CD4-positive, alpha-beta memory T cell (primary cell): ENCODE measurements around the gene SMIM22. TPM values are rescaled to one million over a fixed set of nuclear protein-coding genes. Genes with fewer than 3 reads are reported as not detected.

ENCODE experiments used
- CTCF ChIA-PET: fragments of 350-600 bp; sonication (Branson Sonifier 250); formaldehyde crosslinking; loops from one replicate; lab custom pipeline; 2021; ENCODE audit warnings: inconsistent platforms; ENCODE audit not compliant: partially characterized antibody; lab: Charles Lee
- POLR2A ChIA-PET: fragments of 350-600 bp; sonication (Branson Sonifier 250); formaldehyde crosslinking; loops from one replicate; lab custom pipeline; 2021; ENCODE audit not compliant: partially characterized antibody; lab: Charles Lee
- DNase-seq, 5 donors: peaks; one replicate each; pipeline versions ENCODE4 v3.0.0 to v3.0.0-alpha.2; 2020 to 2022; ENCODE audit warnings: mixed read lengths in 1 of 5
- H3K27ac ChIP-seq: one replicate; pipeline ENCODE4 v1.7.0; 2013; ENCODE audit warnings: low read depth, low read length
- H3K27me3 ChIP-seq: 2 replicates; pipeline ENCODE4 v1.7.0; 2013; ENCODE audit warnings: mild to moderate bottlenecking, low read length, moderate library complexity; ENCODE audit not compliant: insufficient read depth
- H3K36me3 ChIP-seq: 2 replicates; pipeline ENCODE4 v1.7.0; 2013; ENCODE audit warnings: mild to moderate bottlenecking, low read length, moderate library complexity; ENCODE audit not compliant: insufficient read depth
- H3K4me1 ChIP-seq: 2 replicates; pipeline ENCODE4 v1.7.0; 2013; ENCODE audit warnings: mild to moderate bottlenecking, low read length, moderate library complexity; ENCODE audit not compliant: insufficient read depth
- H3K4me3 ChIP-seq, 2 donors: one replicate each; pipeline ENCODE4 v1.7.0; 2013; ENCODE audit warnings: low read length in 2 of 2, mild to moderate bottlenecking in 1 of 2
- H3K9me3 ChIP-seq, 2 donors: one replicate each; pipeline ENCODE4 v1.7.0; 2013; ENCODE audit warnings: low read length in 2 of 2, control low read depth in 1 of 2; ENCODE audit not compliant: control insufficient read depth in 1 of 2
- H3K27ac Mint-ChIP-seq, 7 donors: one replicate each; pipeline ENCODE4 v1.8.0; 2020 to 2021; ENCODE audit warnings: mixed read lengths in 7 of 7, mild to moderate bottlenecking in 6 of 7, inconsistent platforms in 3 of 7, moderate library complexity in 3 of 7
- H3K27me3 Mint-ChIP-seq, 2 donors: one replicate each; pipeline ENCODE4 v1.8.0; 2020 to 2021; ENCODE audit warnings: mixed read lengths in 2 of 2
- H3K36me3 Mint-ChIP-seq, 2 donors: one replicate each; pipeline ENCODE4 v1.8.0; 2020 to 2021; ENCODE audit warnings: mixed read lengths in 2 of 2, inconsistent platforms in 1 of 2, mild to moderate bottlenecking in 1 of 2
- H3K4me1 Mint-ChIP-seq, 4 donors: one replicate each; pipeline ENCODE4 v1.8.0; 2020 to 2021; ENCODE audit warnings: mixed read lengths in 4 of 4, mild to moderate bottlenecking in 1 of 4
- H3K4me3 Mint-ChIP-seq, 8 donors: one replicate each; pipeline ENCODE4 v1.8.0; 2020 to 2021; ENCODE audit warnings: mixed read lengths in 8 of 8, mild to moderate bottlenecking in 7 of 8, moderate library complexity in 6 of 8, inconsistent platforms in 3 of 8
- H3K9me3 Mint-ChIP-seq, 8 donors: one replicate each; pipeline ENCODE4 v1.8.0; 2020 to 2021; ENCODE audit warnings: mixed read lengths in 8 of 8, mild to moderate bottlenecking in 5 of 8, inconsistent platforms in 3 of 8, moderate library complexity in 1 of 8
- intact Hi-C: fragments of 100-400 bp; cut with micrococcal nuclease; formaldehyde crosslinking; loops from one replicate; pipeline ENCODE4 v1.15.1; 2023
- polyA plus RNA-seq, 2 donors: library from polyadenylated mRNA; unstranded; fragments of 300-500 nt; fragmentation: Illumina TruSeq; gene quantifications; one replicate each; pipeline ENCODE4 v1.2.3, GENCODE V29; 2021
- total RNA-seq, 2 experiments: library from RNA; stranded (reverse); gene quantifications; one replicate each; pipeline ENCODE4 v1.2.3, GENCODE V29; 2021

Gene SMIM22
- total RNA-seq: not detected
- not detected for polyA plus RNA-seq

- Histone ChIP-seq H3K4me1 (no peaks in the 10 kb centered on the region), H3K4me3 (no peak within 1 kb of the TSS), H3K27me3 (no peaks in the 10 kb centered on the region), H3K9me3 (no peaks in the 10 kb centered on the region), H3K27ac (no peak within 1 kb of the TSS), H3K36me3 (no peaks in the 10 kb centered on the region)
- intact Hi-C loops: no loop called here
- Mint-ChIP-seq H3K4me1 (peaks cover 0 to 1% (median 0%) of the 10 kb centered on the region in 4 donors), H3K36me3 (no peaks in the 10 kb centered on the region), H3K9me3 (no peaks in the 10 kb centered on the region), H3K4me3 (no peak within 1 kb of the TSS), H3K27ac (no peak within 1 kb of the TSS), H3K27me3 (peaks cover 0 to 2% of the 10 kb centered on the region in 2 donors)
- ChIA-PET CTCF (no interaction called here), POLR2A (no interaction called here)
- no peak for DNase-seq
These were observed at the start of gene SMIM22 for GRCh38 chr16:4795181-4795827. SMIM22 (plus strand) TSS chr16:4795369; CDS start chr16:4795735, 366 bp downstream.

DNA sequence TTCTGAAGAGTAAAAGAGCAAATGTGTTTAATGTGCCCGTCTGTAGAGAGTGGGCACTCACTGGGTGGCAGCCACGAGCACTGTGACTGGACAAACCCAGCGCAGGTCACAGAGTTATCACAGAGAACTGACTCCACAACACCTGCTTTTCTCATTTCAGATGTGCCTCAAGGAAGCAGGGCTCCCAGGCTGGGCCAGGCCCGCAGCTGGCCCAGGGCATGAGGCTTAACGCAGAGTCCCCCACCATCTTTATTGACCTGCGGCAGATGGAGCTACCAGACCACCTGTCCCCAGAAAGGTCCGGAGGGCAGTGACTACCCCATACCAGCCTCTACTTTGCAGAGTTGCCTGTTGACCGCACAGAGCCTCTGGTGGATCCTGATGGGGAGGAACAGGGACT lies 49.0 kb upstream of the SMIM22 start:
- Histone ChIP-seq H3K36me3 (peaks cover 5% of the 10 kb centered on the region), H3K27ac (no peak overlapping the region), H3K9me3 (no peaks in the 10 kb centered on the region), H3K4me1 (no peaks in the 10 kb centered on the region), H3K4me3 (no peak overlapping the region), H3K27me3 (no peaks in the 10 kb centered on the region)
- CTCF ChIA-PET: no interaction called here
- peaks cover 5 to 30% (median 16%) of the 10 kb centered on the region in 4 donors for H3K4me1 Mint-ChIP-seq
- H3K27ac Mint-ChIP-seq: no peak overlapping the region
- intact Hi-C loops: no loop called here
- POLR2A ChIA-PET: interaction anchor here (2.2 kb wide), 1 partner anchor 11 kb away, joined by 9 read pairs; the partner anchor contains the start of genes ANKS3 and DNAAF8
- H3K4me3 Mint-ChIP-seq: no peak overlapping the region
- peaks cover 4 to 5% of the 10 kb centered on the region in 2 donors for H3K36me3 Mint-ChIP-seq
- H3K27me3 Mint-ChIP-seq: peaks cover 0 to 3% of the 10 kb centered on the region in 2 donors
- H3K9me3 Mint-ChIP-seq: no peaks in the 10 kb centered on the region
- DNase-seq: no peak

GRCh38 chr16:4746991-4747574 lies 48.1 kb upstream of the SMIM22 start:
- H3K9me3 ChIP-seq: no peaks in the 10 kb centered on the region
- Mint-ChIP-seq H3K4me1 (peaks cover 5 to 30% (median 16%) of the 10 kb centered on the region in 4 donors), H3K27me3 (peaks cover 0 to 3% of the 10 kb centered on the region in 2 donors), H3K27ac (no peak overlapping the region), H3K4me3 (no peak overlapping the region), H3K9me3 (no peaks in the 10 kb centered on the region), H3K36me3 (peaks cover 8 to 10% of the 10 kb centered on the region in 2 donors)
- intact Hi-C loops: no loop called here
- ChIA-PET POLR2A (interaction anchor here (1.0 to 1.4 kb wide), 4 partner anchors 11 to 20 kb away, joined by 3 to 6 read pairs (median 3); partner anchors contain the start of genes ANKS3, DNAAF8 and ZNF500), CTCF (no interaction called here)
- no peak for DNase-seq
- H3K4me1 ChIP-seq: no peaks in the 10 kb centered on the region
- H3K27me3 ChIP-seq: no peaks in the 10 kb centered on the region
- no peak overlapping the region for H3K27ac ChIP-seq
- no peak overlapping the region for H3K4me3 ChIP-seq
- H3K36me3 ChIP-seq: peaks cover 13% of the 10 kb centered on the region

GRCh38 chr16:4747906-4748681 lies 47.1 kb upstream of the SMIM22 start:
- Mint-ChIP-seq H3K4me3 (peak overlapping the region in 2 of 8 donors; percentile 22 to 63), H3K36me3 (peaks cover 10 to 15% of the 10 kb centered on the region in 2 donors)
- DNase-seq: no peak

GRCh38 chr16:4748682-4749411 lies 46.3 kb upstream of the SMIM22 start:
- Mint-ChIP-seq H3K4me3 (peak overlapping the region in 1 of 8 donors; percentile 13), H3K9me3 (no peaks in the 10 kb centered on the region), H3K27me3 (no peaks in the 10 kb centered on the region), H3K4me1 (peaks cover 1 to 19% (median 8%) of the 10 kb centered on the region in 4 donors), H3K27ac (peak overlapping the region in 5 of 7 donors; percentile 32 to 78 (median 43)), H3K36me3 (peaks cover 14 to 21% of the 10 kb centered on the region in 2 donors)
- intact Hi-C loops: no loop called here
- Histone ChIP-seq H3K9me3 (no peaks in the 10 kb centered on the region), H3K4me1 (no peaks in the 10 kb centered on the region), H3K4me3 (no peak overlapping the region), H3K27me3 (no peaks in the 10 kb centered on the region), H3K27ac (no peak overlapping the region), H3K36me3 (peaks cover 26% of the 10 kb centered on the region)
- ChIA-PET CTCF (interaction anchor here (0.7 kb wide), 1 partner anchor 18 kb away, joined by 3 read pairs; no protein-coding TSS in a partner anchor), POLR2A (interaction anchor here (1.3 kb wide), 1 partner anchor 13 kb away, joined by 3 read pairs; no protein-coding TSS in a partner anchor)
- no peak for DNase-seq

More at GRCh38 chr16:4747906-4748681, 47.1 kb upstream of the SMIM22 start:
- Histone ChIP-seq H3K9me3 (no peaks in the 10 kb centered on the region), H3K36me3 (peaks cover 20% of the 10 kb centered on the region), H3K4me3 (no peak overlapping the region), H3K27me3 (no peaks in the 10 kb centered on the region), H3K4me1 (no peaks in the 10 kb centered on the region), H3K27ac (no peak overlapping the region)
- intact Hi-C loops: no loop called here
- Mint-ChIP-seq H3K4me1 (peaks cover 5 to 25% (median 13%) of the 10 kb centered on the region in 4 donors), H3K27me3 (peaks cover 0 to 2% of the 10 kb centered on the region in 2 donors), H3K27ac (peak overlapping the region in 6 of 7 donors; percentile 15 to 82 (median 56)), H3K9me3 (no peaks in the 10 kb centered on the region)
- POLR2A ChIA-PET: interaction anchor here (1.0 to 1.4 kb wide), 4 partner anchors 12 to 19 kb away, joined by 3 to 6 read pairs (median 3); partner anchors contain the start of genes ANKS3, DNAAF8 and ZNF500
- CTCF ChIA-PET: interaction anchor here (0.7 kb wide), 1 partner anchor 19 kb away, joined by 3 read pairs; no protein-coding TSS in a partner anchor

DNA sequence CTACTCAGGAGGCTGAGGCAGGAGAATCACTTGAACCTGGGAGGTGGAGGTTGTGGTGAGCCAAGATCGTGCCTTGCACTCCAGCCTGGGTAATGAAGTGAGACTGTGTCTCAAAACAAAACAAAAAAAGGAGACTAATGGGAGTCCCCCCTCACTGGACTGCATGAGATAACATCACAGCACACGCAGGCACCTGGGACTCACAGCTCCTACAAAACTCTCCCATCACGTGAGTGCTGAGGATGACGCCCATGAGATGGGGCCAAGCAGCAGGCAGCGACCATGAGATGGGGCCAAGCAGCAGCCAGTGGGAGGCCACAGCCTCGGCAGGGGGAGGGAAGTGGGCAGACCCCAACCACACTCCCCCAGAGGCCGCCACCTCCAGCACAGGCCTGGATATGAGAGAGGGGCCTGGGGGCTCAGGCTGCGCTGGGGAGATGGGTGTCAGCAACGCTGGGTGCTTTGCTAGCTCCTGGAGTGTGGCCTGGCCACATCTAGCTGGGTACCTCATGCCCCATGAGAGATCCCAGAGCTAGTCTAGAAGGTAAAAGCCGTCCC lies 45.4 kb upstream of the SMIM22 start:
- Mint-ChIP-seq H3K36me3 (peaks cover 16 to 21% of the 10 kb centered on the region in 2 donors), H3K27me3 (no peaks in the 10 kb centered on the region), H3K27ac (peak overlapping the region in 1 of 7 donors; percentile 53), H3K4me3 (no peak overlapping the region), H3K9me3 (no peaks in the 10 kb centered on the region), H3K4me1 (peaks cover 1 to 19% (median 8%) of the 10 kb centered on the region in 4 donors)
- H3K27ac ChIP-seq: no peak overlapping the region
- H3K9me3 ChIP-seq: no peaks in the 10 kb centered on the region
- intact Hi-C loops: no loop called here
- no peaks in the 10 kb centered on the region for H3K27me3 ChIP-seq
- ChIA-PET CTCF (no interaction called here), POLR2A (interaction anchor here (0.6 kb wide), 1 partner anchor 12 kb away, joined by 3 read pairs; no protein-coding TSS in a partner anchor)
- no peaks in the 10 kb centered on the region for H3K4me1 ChIP-seq
- H3K4me3 ChIP-seq: no peak overlapping the region
- peaks cover 27% of the 10 kb centered on the region for H3K36me3 ChIP-seq
- no peak for DNase-seq
